Measurements from ENCODE around the gene INPP5F. TPM values are rescaled to one million over a fixed set of nuclear protein-coding genes. Genes with fewer than 3 reads are reported as not detected.

The INPP5F gene
- total RNA-seq, 2 donors from 2014 or later, result 3.6 to 7.8 TPM

DNA sequence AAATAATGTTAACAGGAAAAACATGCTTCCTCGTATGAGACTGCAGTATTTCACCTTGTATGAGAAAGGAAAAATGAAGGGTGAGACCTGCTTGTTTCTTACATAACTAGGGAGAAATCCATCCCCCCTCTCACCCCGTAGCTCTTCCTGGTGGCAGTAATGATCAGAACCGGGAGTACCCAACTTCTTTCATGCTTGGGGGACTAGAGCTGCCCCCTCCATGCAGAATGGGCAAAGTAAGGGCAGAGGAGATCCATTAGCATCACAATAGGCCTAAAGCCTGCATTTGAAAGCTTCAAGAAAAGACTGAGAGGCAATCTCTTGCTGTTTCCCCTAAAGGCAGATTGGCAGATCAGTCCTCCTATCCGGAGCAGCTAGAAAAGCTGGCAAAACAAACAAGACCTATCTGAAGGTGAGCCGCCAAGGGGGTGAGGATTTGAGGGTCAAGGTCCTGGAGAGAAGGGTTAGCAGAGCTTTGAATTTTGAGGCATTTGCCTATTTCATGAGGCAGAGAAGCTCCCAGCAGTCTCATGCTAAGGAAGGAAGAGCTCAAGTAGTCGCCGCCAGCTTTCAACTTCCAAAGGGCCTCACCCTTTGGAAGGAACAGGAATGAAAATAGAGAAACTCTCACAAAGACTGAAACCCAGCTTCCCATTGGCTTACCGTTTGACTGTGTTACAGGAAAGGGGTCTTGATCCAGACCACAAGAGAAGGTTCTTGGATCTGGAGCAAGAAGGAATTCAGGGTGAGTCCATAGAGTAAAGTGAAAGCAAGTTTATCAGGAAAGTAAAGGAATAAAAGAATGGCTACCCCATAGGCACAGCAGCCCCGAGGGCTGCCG lies 38.4 kb upstream of the INPP5F start:
- peak overlapping the region in 1 of 4 donors; percentile 15 for H3K27ac ChIP-seq
- no peaks in the 10 kb centered on the region for H3K9me3 ChIP-seq
- no peak for ATAC-seq
- no peak for DNase-seq
- no peaks in the 10 kb centered on the region for H3K27me3 ChIP-seq
- TF ChIP-seq, protein P1, sequence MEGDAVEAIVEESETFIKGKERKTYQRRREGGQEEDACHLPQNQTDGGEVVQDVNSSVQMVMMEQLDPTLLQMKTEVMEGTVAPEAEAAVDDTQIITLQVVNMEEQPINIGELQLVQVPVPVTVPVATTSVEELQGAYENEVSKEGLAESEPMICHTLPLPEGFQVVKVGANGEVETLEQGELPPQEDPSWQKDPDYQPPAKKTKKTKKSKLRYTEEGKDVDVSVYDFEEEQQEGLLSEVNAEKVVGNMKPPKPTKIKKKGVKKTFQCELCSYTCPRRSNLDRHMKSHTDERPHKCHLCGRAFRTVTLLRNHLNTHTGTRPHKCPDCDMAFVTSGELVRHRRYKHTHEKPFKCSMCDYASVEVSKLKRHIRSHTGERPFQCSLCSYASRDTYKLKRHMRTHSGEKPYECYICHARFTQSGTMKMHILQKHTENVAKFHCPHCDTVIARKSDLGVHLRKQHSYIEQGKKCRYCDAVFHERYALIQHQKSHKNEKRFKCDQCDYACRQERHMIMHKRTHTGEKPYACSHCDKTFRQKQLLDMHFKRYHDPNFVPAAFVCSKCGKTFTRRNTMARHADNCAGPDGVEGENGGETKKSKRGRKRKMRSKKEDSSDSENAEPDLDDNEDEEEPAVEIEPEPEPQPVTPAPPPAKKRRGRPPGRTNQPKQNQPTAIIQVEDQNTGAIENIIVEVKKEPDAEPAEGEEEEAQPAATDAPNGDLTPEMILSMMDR (IDR thresholded peaks at IDR 0.05), result no peak
- H3K4me3 ChIP-seq, result no peak overlapping the region
- 58 to 67% methylated on average over 10 of the region's 10 CpGs for WGBS, 2 donors
- H3K4me1 ChIP-seq, result no peaks in the 10 kb centered on the region
- intact Hi-C loops (cut with DNase I), result no loop called here
- no peaks in the 10 kb centered on the region for H3K36me3 ChIP-seq (replicated peaks in 1 of 2; ENCODE audit: insufficient read depth in 1 of 2, low read depth in 2 of 2)

DNA sequence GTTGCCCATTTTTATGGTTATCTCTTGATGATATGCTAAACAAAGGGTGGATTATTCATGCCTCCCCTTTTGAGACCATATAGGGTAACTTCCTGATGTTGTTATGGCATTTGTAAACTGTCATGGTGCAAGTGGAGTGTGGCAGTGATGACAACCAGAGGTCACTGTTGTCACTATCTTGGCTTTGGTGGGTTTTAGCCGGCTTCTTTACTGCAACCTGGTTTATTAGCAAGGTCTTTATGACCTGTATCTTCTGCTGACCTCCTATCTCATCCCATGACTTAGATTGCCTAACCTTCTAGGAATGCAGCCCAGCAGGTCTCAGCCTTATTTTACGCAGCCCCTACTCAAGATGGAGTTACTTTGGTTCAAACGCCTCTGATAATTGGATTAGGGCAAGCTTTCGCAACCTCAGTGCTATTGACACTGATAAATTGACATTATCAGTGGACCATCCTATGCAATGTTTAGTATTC lies 37.8 kb upstream of the INPP5F start:
- intact Hi-C loops (cut with DNase I), result no loop called here

DNA sequence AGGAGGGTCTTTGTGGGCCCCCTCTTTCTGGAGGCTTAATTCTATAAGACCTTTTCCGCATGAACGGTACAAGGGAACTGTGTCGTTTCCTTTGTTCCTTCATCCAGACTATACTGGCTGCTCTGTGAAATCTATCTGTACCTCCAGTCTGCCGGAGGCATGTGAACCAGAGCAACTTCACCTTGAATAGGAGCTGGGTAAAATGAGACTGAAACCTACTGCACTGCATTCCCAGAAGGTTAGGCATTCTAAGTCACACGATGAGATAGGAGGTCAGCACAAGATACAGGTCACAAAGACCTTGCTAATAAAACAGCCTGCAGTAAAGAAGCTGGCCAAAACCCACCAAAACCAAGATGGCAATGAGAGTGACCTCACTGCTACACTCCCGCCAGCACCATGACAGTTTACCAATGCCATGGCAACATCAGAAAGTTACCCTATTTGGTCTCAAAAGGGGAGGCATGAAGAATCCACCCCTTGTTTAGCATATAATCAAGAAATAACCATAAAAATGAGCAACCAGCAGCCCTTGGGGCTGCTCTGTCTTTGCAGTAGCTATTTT lies 36.8 kb upstream of the INPP5F start:
- WGBS, 2 donors, result 78 to 84% methylated on average over 6 of the region's 6 CpGs

More for the DNA sequence above, 37.8 kb upstream of the INPP5F start:
- DNase-seq (no peak), ATAC-seq (no peak)
- Histone ChIP-seq H3K4me1 (no peaks in the 10 kb centered on the region), H3K27ac (no peak overlapping the region), H3K4me3 (no peak overlapping the region), H3K27me3 (no peaks in the 10 kb centered on the region), H3K36me3 (replicated peaks in 1 of 2; ENCODE audit: insufficient read depth in 1 of 2, low read depth in 2 of 2) (no peaks in the 10 kb centered on the region), H3K9me3 (no peaks in the 10 kb centered on the region)
- 74 to 82% methylated on average over 4 of the region's 4 CpGs for WGBS, 2 donors
- TF ChIP-seq POLR2A (IDR thresholded peaks at IDR 0.05), result no peak
- TF ChIP-seq, protein P1 (IDR thresholded peaks at IDR 0.05), result no peak

DNA sequence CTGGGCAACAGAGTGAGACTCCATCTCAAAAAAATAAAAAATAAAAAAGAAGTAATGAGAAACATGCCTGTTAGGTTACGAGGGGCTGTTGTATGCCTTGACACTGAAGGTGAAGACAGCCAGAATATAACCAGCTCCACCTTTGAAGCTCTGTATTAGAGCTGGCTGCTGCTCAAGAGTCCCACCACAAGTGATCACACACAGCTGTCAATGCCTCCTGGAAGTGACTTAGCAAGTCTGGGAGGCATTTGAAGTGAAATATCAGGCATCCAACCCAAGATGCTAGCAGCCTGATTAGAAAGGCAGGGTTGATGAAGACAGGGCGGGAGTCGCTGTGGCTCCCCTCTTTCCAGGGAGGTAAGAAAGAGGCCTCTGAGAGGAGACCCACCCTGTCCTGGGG lies 34.1 kb upstream of the INPP5F start:
- Histone ChIP-seq H3K9me3 (no peaks in the 10 kb centered on the region), H3K27ac (no peak overlapping the region), H3K4me1 (no peaks in the 10 kb centered on the region), H3K4me3 (no peak overlapping the region), H3K36me3 (replicated peaks in 1 of 2; ENCODE audit: insufficient read depth in 1 of 2, low read depth in 2 of 2) (no peaks in the 10 kb centered on the region), H3K27me3 (no peaks in the 10 kb centered on the region)
- WGBS, 2 donors, result 68 to 86% methylated on average over 3 of the region's 3 CpGs
- DNase-seq, result no peak
- no peak for ATAC-seq
- no peak for TF ChIP-seq POLR2A (IDR thresholded peaks at IDR 0.05)
- intact Hi-C loops (cut with DNase I), result no loop called here

More for the DNA sequence above, 36.8 kb upstream of the INPP5F start:
- TF ChIP-seq, protein P1 (IDR thresholded peaks at IDR 0.05), result no peak
- TF ChIP-seq POLR2A (IDR thresholded peaks at IDR 0.05), result no peak
- intact Hi-C loops (cut with DNase I), result no loop called here
- no peaks in the 10 kb centered on the region for H3K4me1 ChIP-seq
- ATAC-seq (no peak), DNase-seq (no peak)
- no peaks in the 10 kb centered on the region for H3K36me3 ChIP-seq (replicated peaks in 1 of 2; ENCODE audit: insufficient read depth in 1 of 2, low read depth in 2 of 2)
- H3K27me3 ChIP-seq, result no peaks in the 10 kb centered on the region
- H3K9me3 ChIP-seq, result no peaks in the 10 kb centered on the region
- no peak overlapping the region for H3K4me3 ChIP-seq
- H3K27ac ChIP-seq, result no peak overlapping the region

DNA sequence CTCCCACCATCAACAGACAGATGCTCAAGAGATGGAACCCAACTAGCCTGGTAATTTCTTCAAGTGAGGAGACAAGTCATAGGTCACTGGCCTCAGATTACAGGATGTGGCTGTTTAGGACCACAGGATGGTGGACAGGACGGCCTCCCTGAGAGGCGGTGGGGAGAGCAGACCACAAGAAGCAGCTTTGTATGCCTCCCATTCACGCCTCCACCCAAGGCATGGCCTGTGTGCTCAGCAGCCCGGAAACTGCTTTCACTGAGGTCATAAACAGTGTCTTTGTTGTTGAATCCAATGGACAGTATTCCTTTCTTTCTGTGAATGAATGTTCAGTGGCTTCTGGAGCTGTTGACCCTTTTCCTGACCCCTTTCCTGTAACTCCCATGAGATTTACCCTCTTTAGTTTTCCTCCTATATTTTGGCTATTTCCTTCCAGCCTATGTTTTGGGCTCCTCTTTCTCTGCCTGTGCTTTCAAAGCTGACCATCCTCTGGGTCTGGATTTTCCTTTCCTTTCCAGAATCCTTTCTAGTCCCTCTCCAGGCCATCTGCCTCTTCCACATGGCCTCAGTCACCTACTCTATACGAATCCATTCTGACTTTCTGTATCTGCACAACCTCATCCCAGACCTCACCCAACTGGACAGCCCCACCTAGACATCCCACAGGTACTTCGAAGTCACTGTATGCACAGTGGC lies 32.4 kb upstream of the INPP5F start:
- Histone ChIP-seq H3K4me1 (no peaks in the 10 kb centered on the region), H3K27ac (no peak overlapping the region), H3K36me3 (replicated peaks in 1 of 2; ENCODE audit: insufficient read depth in 1 of 2, low read depth in 2 of 2) (no peaks in the 10 kb centered on the region), H3K9me3 (no peaks in the 10 kb centered on the region), H3K27me3 (no peaks in the 10 kb centered on the region), H3K4me3 (no peak overlapping the region)
- intact Hi-C loops (cut with DNase I), result no loop called here
- WGBS, 2 donors, result 66 to 73% methylated on average over 6 of the region's 6 CpGs
- DNase-seq (no peak), ATAC-seq (no peak)
- TF ChIP-seq, protein P1 (IDR thresholded peaks at IDR 0.05), result no peak
